DOHH2 (cell line): ENCODE data around the gene WDFY4.

Experiments
- H3F3A ChIP-seq: fragments of 200-600 bp; sonication (generic), shearing (Covaris generic); 2 replicates; pipeline ENCODE4 v1.6.0; 2016; ENCODE audit warnings: antibody characterized with exemption, mild to moderate bottlenecking; ENCODE audit not compliant: control insufficient read depth, insufficient read depth
- H3K27ac ChIP-seq: fragments of 200-600 bp; sonication (generic); 2 replicates; pipeline ENCODE4 v1.5.1; 2014; ENCODE audit warnings: low read depth, mild to moderate bottlenecking, low read length, moderate library complexity
- H3K27me3 ChIP-seq: fragments of 200-600 bp; sonication (generic); 2 replicates; pipeline ENCODE4 v1.6.1; 2014; ENCODE audit warnings: mild to moderate bottlenecking, low read length, mixed read lengths; ENCODE audit not compliant: control insufficient read depth
- H3K36me3 ChIP-seq: fragments of 200-600 bp; sonication (generic); 2 replicates; pipeline ENCODE4 v1.6.1; 2014; ENCODE audit warnings: mild to moderate bottlenecking, low read length, moderate library complexity, mixed read lengths; ENCODE audit not compliant: control insufficient read depth
- H3K4me1 ChIP-seq: fragments of 200-600 bp; sonication (generic); 2 replicates; pipeline ENCODE4 v1.6.1; 2014; ENCODE audit warnings: mild to moderate bottlenecking, low read length, mixed read lengths; ENCODE audit not compliant: control insufficient read depth
- H3K4me2 ChIP-seq: fragments of 200-600 bp; sonication (generic); 2 replicates; pipeline ENCODE4 v1.6.0; 2014; ENCODE audit warnings: mild to moderate bottlenecking, low read length, moderate library complexity
- H3K4me3 ChIP-seq: fragments of 200-600 bp; sonication (generic); 2 replicates; pipeline ENCODE4 v1.5.1; 2014; ENCODE audit warnings: mild to moderate bottlenecking, low read length, mixed read lengths
- H3K79me2 ChIP-seq: fragments of 200-600 bp; sonication (generic); 2 replicates; pipeline ENCODE4 v1.6.1; 2014; ENCODE audit warnings: mild to moderate bottlenecking, low read length, mixed read lengths; ENCODE audit not compliant: control insufficient read depth
- H3K9me2 ChIP-seq: fragments of 200-600 bp; sonication (generic); replicated peaks from 2 replicates; pipeline ENCODE4 v1.6.1; 2014; ENCODE audit warnings: mild to moderate bottlenecking, low read length, mixed read lengths; ENCODE audit not compliant: control insufficient read depth
- H3K9me3 ChIP-seq: fragments of 200-600 bp; sonication (generic); 2 replicates; pipeline ENCODE4 v1.6.1; 2014; ENCODE audit warnings: antibody characterized with exemption, low read length, mixed read lengths; ENCODE audit not compliant: control insufficient read depth, insufficient read depth
- H4K20me1 ChIP-seq: fragments of 200-600 bp; sonication (generic); 2 replicates; pipeline ENCODE4 v1.6.0; 2014; ENCODE audit warnings: low read depth, mild to moderate bottlenecking, antibody characterized with exemption, low read length, moderate library complexity; ENCODE audit not compliant: control insufficient read depth, insufficient read depth
- EZH2phosphoT487 ChIP-seq: fragments of 200-600 bp; sonication (generic); IDR thresholded peaks from 2 replicates; pipeline ENCODE4 v1.6.1; 2017; ENCODE audit warnings: borderline replicate concordance, mild to moderate bottlenecking, antibody characterized with exemption, low read length, moderate library complexity, mixed read lengths
- TF ChIP-seq, protein P1 (sequence below): fragments of 200-600 bp; sonication (generic); IDR thresholded peaks from one replicate; pipeline ENCODE4 v1.5.1; 2014; ENCODE audit warnings: antibody characterized with exemption, mild to moderate bottlenecking, low read depth, low read length; ENCODE audit not compliant: poor library complexity, severe bottlenecking

Gene WDFY4

DNA sequence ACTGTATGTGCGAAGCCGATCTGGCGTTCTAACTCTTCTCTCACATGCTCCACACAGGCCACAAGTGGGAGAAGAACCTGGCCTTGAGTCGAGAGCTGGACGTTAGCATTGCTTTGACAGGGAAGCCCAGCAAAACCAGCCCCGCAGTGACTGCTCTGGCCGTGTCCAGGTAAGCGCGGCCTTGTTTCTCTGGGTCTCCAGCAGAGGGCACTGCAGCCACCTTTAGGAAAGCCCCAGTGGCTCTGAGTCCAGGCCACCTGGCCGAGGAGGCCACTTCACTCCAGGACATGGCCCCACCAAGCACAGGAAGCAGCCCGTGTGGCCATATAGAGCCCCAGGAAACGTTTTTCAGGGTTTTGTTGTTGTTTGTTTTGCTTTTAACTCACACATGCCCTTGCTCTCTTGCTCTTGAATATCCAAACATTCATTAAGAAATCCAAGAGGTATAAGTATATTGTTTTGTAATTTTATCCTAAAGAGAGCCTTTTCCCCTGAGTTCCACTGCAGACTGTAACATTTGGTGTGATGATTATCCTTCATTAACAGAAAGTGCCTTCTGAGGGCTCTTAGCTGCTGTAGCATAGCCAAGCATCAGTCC lies 296.7 kb downstream of the WDFY4 start:
- no peaks in the 10 kb centered on the region for H3F3A ChIP-seq
- no peak for TF ChIP-seq EZH2phosphoT487
- TF ChIP-seq, protein P1, sequence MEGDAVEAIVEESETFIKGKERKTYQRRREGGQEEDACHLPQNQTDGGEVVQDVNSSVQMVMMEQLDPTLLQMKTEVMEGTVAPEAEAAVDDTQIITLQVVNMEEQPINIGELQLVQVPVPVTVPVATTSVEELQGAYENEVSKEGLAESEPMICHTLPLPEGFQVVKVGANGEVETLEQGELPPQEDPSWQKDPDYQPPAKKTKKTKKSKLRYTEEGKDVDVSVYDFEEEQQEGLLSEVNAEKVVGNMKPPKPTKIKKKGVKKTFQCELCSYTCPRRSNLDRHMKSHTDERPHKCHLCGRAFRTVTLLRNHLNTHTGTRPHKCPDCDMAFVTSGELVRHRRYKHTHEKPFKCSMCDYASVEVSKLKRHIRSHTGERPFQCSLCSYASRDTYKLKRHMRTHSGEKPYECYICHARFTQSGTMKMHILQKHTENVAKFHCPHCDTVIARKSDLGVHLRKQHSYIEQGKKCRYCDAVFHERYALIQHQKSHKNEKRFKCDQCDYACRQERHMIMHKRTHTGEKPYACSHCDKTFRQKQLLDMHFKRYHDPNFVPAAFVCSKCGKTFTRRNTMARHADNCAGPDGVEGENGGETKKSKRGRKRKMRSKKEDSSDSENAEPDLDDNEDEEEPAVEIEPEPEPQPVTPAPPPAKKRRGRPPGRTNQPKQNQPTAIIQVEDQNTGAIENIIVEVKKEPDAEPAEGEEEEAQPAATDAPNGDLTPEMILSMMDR, result peak; percentile 85

DNA sequence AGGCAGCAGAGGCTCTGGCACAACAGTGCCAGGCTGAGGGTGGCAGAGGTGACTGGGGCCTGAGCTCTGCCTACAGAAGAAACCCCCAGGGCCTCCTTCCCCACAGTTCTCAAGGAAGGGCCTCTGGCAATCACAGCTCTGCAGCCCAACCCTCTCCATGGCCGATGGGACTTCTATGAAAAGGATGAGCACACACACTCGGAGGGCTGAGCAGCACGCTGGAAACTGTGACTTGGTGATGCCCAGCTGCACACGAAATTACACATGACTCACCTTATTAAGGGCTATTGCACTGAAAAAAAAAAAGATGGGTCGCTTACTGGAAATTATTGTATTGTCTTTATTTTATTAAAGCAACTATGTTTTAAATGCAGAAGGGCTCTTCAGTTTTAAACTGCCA lies 297.9 kb downstream of the WDFY4 start:
- Histone ChIP-seq H3K27me3 (no peaks in the 10 kb centered on the region), H3K4me3 (no peak overlapping the region), H3K4me2 (no peak overlapping the region), H3K79me2 (no peaks in the 10 kb centered on the region), H3K36me3 (peaks cover 21% of the 10 kb centered on the region), H3K27ac (no peak overlapping the region), H3K9me2 (no peaks in the 10 kb centered on the region), H3K9me3 (no peaks in the 10 kb centered on the region), H3K4me1 (no peaks in the 10 kb centered on the region), H3F3A (no peaks in the 10 kb centered on the region), H4K20me1 (no peaks in the 10 kb centered on the region)
- TF ChIP-seq, protein P1, result no peak
- no peak for TF ChIP-seq EZH2phosphoT487

More for the DNA sequence above, 296.7 kb downstream of the WDFY4 start:
- Histone ChIP-seq H3K27me3 (no peaks in the 10 kb centered on the region), H4K20me1 (no peaks in the 10 kb centered on the region), H3K9me2 (no peaks in the 10 kb centered on the region), H3K4me2 (no peak overlapping the region), H3K36me3 (peaks cover 25% of the 10 kb centered on the region), H3K79me2 (no peaks in the 10 kb centered on the region), H3K4me1 (no peaks in the 10 kb centered on the region), H3K9me3 (no peaks in the 10 kb centered on the region), H3K4me3 (no peak overlapping the region), H3K27ac (no peak overlapping the region)

DNA sequence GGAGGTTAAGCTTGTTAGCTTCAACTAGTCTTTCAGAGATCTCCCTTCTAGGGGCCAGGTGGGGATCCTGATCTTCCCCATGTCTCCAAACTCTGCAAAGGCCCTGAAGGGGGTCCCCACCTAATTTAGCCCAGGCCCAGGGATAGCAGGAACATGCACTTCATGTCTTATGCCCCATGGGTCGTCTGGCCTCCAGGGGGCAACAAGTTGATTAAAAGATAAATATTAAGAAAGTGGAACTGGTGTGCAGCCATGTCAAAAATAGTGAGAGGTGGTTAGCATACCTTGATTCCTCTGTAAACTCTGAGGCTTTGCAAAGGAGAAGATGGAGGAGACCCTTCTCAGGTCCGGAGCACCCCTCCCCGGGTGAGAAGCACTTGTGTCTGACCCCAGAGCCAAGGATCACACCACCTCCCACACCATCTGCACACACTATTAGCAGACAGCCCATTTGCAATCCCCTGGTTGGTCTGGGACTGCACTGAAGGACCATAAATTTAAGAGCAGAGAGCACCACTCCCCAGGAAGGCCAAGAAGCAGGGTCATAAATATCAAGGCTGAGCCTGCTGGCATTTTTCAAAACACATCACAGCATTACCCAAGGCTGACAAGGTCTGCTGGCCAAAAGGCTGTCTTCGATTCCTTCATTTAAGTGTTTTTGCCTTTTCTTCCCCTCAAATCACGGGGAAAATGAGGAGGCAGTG lies 299.1 kb downstream of the WDFY4 start:
- H3K4me3 ChIP-seq, result no peak overlapping the region
- no peaks in the 10 kb centered on the region for H3K79me2 ChIP-seq
- TF ChIP-seq EZH2phosphoT487, result no peak
- TF ChIP-seq, protein P1, result peak; percentile 24
- no peaks in the 10 kb centered on the region for H3K4me1 ChIP-seq
- no peak overlapping the region for H3K4me2 ChIP-seq
- H3K36me3 ChIP-seq, result peaks cover 14% of the 10 kb centered on the region; the same call in 1 of the 2 replicates
- H3K9me3 ChIP-seq, result no peaks in the 10 kb centered on the region
- no peaks in the 10 kb centered on the region for H4K20me1 ChIP-seq
- H3F3A ChIP-seq, result no peaks in the 10 kb centered on the region
- H3K27ac ChIP-seq, result no peak overlapping the region
- H3K9me2 ChIP-seq, result no peaks in the 10 kb centered on the region
- no peaks in the 10 kb centered on the region for H3K27me3 ChIP-seq
